Endodermal cell (in vitro differentiated cells): ENCODE results near the gene QRICH1. TPM values are rescaled to one million over a fixed set of nuclear protein-coding genes. Genes with fewer than 3 reads are reported as not detected.

Experiments used
- DNase-seq: peaks from one replicate; pipeline ENCODE4 v3.0.0-alpha.2; 2017
- H3K27ac ChIP-seq: 2 replicates; pipeline ENCODE4 v1.5.1; 2013; ENCODE audit warnings: mild to moderate bottlenecking, low read depth, low read length, moderate library complexity
- H3K27me3 ChIP-seq: 2 replicates; pipeline ENCODE4 v1.6.1; 2013; ENCODE audit warnings: mild to moderate bottlenecking, low read length, moderate library complexity; ENCODE audit not compliant: insufficient read depth, control insufficient read depth, poor library complexity, severe bottlenecking
- H3K36me3 ChIP-seq: 2 replicates; pipeline ENCODE4 v1.7.0; 2013; ENCODE audit warnings: mild to moderate bottlenecking, low read length, moderate library complexity; ENCODE audit not compliant: control insufficient read depth, insufficient read depth
- H3K4me1 ChIP-seq: one replicate; pipeline ENCODE4 v1.7.0; 2013; ENCODE audit warnings: low read length; ENCODE audit not compliant: control insufficient read depth, insufficient read depth
- H3K4me3 ChIP-seq: 2 replicates; pipeline ENCODE4 v1.5.1; 2013; ENCODE audit warnings: mild to moderate bottlenecking, low read length, moderate library complexity
- H3K9ac ChIP-seq: 2 replicates; pipeline ENCODE4 v1.6.1; 2013; ENCODE audit warnings: mild to moderate bottlenecking, low read length, moderate library complexity; ENCODE audit not compliant: poor library complexity, severe bottlenecking; ENCODE audit errors: extremely low read depth
- H3K9me3 ChIP-seq: 2 replicates; pipeline ENCODE4 v1.6.1; 2013; ENCODE audit warnings: mild to moderate bottlenecking, low read length, moderate library complexity; ENCODE audit not compliant: control insufficient read depth
- H3K27ac Mint-ChIP-seq: 2 replicates; pipeline ENCODE4 v1.8.0; 2020; ENCODE audit warnings: mixed read lengths
- H3K27me3 Mint-ChIP-seq: 2 replicates; pipeline ENCODE4 v1.8.0; 2021; ENCODE audit warnings: mild to moderate bottlenecking, mixed read lengths; ENCODE audit not compliant: insufficient read depth
- H3K36me3 Mint-ChIP-seq: 2 replicates; pipeline ENCODE4 v1.8.0; 2020; ENCODE audit warnings: low read depth, mixed read lengths
- H3K4me1 Mint-ChIP-seq: 2 replicates; pipeline ENCODE4 v1.8.0; 2020; ENCODE audit warnings: mixed read lengths
- H3K4me3 Mint-ChIP-seq: 2 replicates; pipeline ENCODE4 v1.8.0; 2020; ENCODE audit warnings: mild to moderate bottlenecking, moderate library complexity, mixed read lengths
- H3K9me3 Mint-ChIP-seq: 2 replicates; pipeline ENCODE4 v1.8.0; 2020; ENCODE audit warnings: mild to moderate bottlenecking, mixed read lengths
- CTCF ChIP-seq: fragments of 200-600 bp; sonication (generic); conservative IDR thresholded peaks from 2 replicates; pipeline ENCODE4 v1.5.0; 2021; ENCODE audit warnings: antibody characterized with exemption, mild to moderate bottlenecking
- WGBS, 2 experiments: methylation state at CpG; one replicate each; pipeline versions ENCODE4 v1.1.5 to v1.1.7; 2013; ENCODE audit warnings: missing lambda C conversion rate in 2 of 2, mixed read lengths in 1 of 2; ENCODE audit not compliant: insufficient coverage in 1 of 2, insufficient read length in 1 of 2; 5-methylcytosine and 5-hydroxymethylcytosine counted together
- microRNA-seq: library from miRNA; unstranded; fragments of <30 nt; microRNA quantifications from one replicate; pipeline ENCODE4 v1.2.0, GENCODE V29; 2020; ENCODE audit warnings: borderline microRNAs expressed
- total RNA-seq, 2 donors: library from RNA; stranded (reverse); fragmentation: NEBNext Ultra II Directional in 1 of 2; extraction: Animal tissue kit (Norgen Biotek cat#: 25700) in 1 of 2; gene quantifications; 2 replicates in 1 of 2; 3 replicates in 1 of 2; pipeline ENCODE4 v1.2.1, GENCODE V29; 2021

QRICH1 gene
- total RNA-seq, 2 donors from 2014 or later = 127 to 155 TPM

GRCh38 chr3:48982016-48982415 lies 111.9 kb downstream of the QRICH1 start:
- no peak for DNase-seq
- no peak for TF ChIP-seq CTCF
- Mint-ChIP-seq H3K27me3 (no peaks in the 10 kb centered on the region), H3K4me1 (no peaks in the 10 kb centered on the region), H3K4me3 (no peak overlapping the region), H3K36me3 (peaks cover 58% of the 10 kb centered on the region), H3K27ac (no peak overlapping the region), H3K9me3 (no peaks in the 10 kb centered on the region)
- H3K27ac ChIP-seq = no peak overlapping the region
- peaks cover 65% of the 10 kb centered on the region for H3K36me3 ChIP-seq
- H3K27me3 ChIP-seq = no peaks in the 10 kb centered on the region
- H3K4me1 ChIP-seq = no peaks in the 10 kb centered on the region
- no peak overlapping the region for H3K4me3 ChIP-seq
- no peaks in the 10 kb centered on the region for H3K9me3 ChIP-seq
- H3K9ac ChIP-seq = no peak overlapping the region

GRCh38 chr3:48980295-48980694 lies 113.6 kb downstream of the QRICH1 start:
- Histone ChIP-seq H3K36me3 (peaks cover 77% of the 10 kb centered on the region), H3K9me3 (no peaks in the 10 kb centered on the region), H3K4me3 (no peak overlapping the region), H3K9ac (no peak overlapping the region), H3K27ac (no peak overlapping the region), H3K27me3 (no peaks in the 10 kb centered on the region), H3K4me1 (no peaks in the 10 kb centered on the region)
- no peak for DNase-seq
- H3K4me3 Mint-ChIP-seq = no peak overlapping the region
- TF ChIP-seq CTCF = no peak
- no peaks in the 10 kb centered on the region for H3K9me3 Mint-ChIP-seq
- no peaks in the 10 kb centered on the region for H3K27me3 Mint-ChIP-seq
- peaks cover 65% of the 10 kb centered on the region for H3K36me3 Mint-ChIP-seq
- H3K4me1 Mint-ChIP-seq = no peaks in the 10 kb centered on the region
- H3K27ac Mint-ChIP-seq = no peak overlapping the region
- WGBS, 2 experiments = 96 to 100% methylated on average over 1 to 4 of the region's 4 CpGs

Small RNAs within 50 kb of the gene (microRNA-seq; reads per million reads assigned to microRNA genes)
- 1,572 reads per million, percentile 95 among the genes with 10 or more reads in this experiment for gene MIR191
- gene MIR425 = 1,519 reads per million, percentile 95 among the genes with 10 or more reads in this experiment
- gene MIR6890 = not detected

Other genes with a start within 250 kb of the QRICH1 start
- 10 to 100 TPM; 38.9 to 41.2 TPM for gene PRKAR2A, start 246.2 kb downstream of the QRICH1 start, total RNA-seq
- 1 to 10 TPM; 5.0 to 6.7 TPM for gene SLC25A20, start 195.2 kb downstream of the QRICH1 start, total RNA-seq
- gene ARIH2, start 175.2 kb downstream of the QRICH1 start, total RNA-seq = 100 to 1,000 TPM in 1 of 2 donors, 10 to 100 TPM in 1; 86.6 to 113 TPM
- 10 to 100 TPM; 12.4 to 17.6 TPM for gene P4HTM, start 103.8 kb downstream of the QRICH1 start, total RNA-seq
- 100 to 1,000 TPM; 106 to 166 TPM for gene WDR6, start 86.7 kb downstream of the QRICH1 start, total RNA-seq
- gene DALRD3, start 75.5 kb downstream of the QRICH1 start, total RNA-seq = 10 to 100 TPM; 40.8 to 41.9 TPM
- 10 to 100 TPM; 32.9 to 39.1 TPM for gene NDUFAF3, start 72.0 kb downstream of the QRICH1 start, total RNA-seq
- gene IMPDH2, start 64.7 kb downstream of the QRICH1 start, total RNA-seq = 100 to 1,000 TPM; 180 to 195 TPM
- 100 to 1,000 TPM; 314 to 358 TPM for gene QARS1, start 10.7 kb upstream of the QRICH1 start, total RNA-seq
- gene USP19, start 26.8 kb upstream of the QRICH1 start, total RNA-seq = 10 to 100 TPM; 61.5 to 63.2 TPM
- 10 to 100 TPM; 83.6 to 97.8 TPM for gene LAMB2, start 39.0 kb upstream of the QRICH1 start, total RNA-seq
- 10 to 100 TPM; 23.4 to 25.7 TPM for gene CCDC71, start 72.3 kb upstream of the QRICH1 start, total RNA-seq
- gene KLHDC8B, start 77.5 kb upstream of the QRICH1 start, total RNA-seq = 10 to 100 TPM; 33.5 to 36.1 TPM
- 1 to 10 TPM; 3.6 to 4.8 TPM for gene C3orf62, start 183.2 kb upstream of the QRICH1 start, total RNA-seq
- gene USP4, start 246.0 kb upstream of the QRICH1 start, total RNA-seq = 10 to 100 TPM; 48.3 to 48.9 TPM